ENCODE results near the gene GINS1.

DNA sequence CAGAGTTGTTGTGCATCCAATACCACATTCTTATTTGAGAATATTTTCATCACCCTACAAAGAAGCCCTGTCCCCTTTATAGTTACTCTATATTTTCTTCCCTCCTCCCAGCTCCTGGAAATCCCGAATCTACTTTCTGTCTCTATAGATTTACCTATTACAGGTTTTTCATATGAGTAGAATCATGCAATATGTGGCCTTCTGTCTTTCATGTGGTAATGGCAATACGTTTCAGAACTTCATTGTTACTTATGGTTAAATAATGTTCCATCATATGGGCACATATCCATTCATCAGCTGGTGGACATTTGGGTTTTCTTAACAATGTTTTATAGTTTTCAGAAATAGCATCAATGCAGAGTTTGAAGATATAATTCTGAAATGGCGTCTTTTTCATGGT is 17.1 kb downstream of the GINS1 start:
- TF ChIP-seq POLR2A (IDR thresholded peaks at IDR 0.05) (no peak), POLR2AphosphoS5 (IDR thresholded peaks at IDR 0.05) (no peak)
- TF ChIP-seq, protein P1, sequence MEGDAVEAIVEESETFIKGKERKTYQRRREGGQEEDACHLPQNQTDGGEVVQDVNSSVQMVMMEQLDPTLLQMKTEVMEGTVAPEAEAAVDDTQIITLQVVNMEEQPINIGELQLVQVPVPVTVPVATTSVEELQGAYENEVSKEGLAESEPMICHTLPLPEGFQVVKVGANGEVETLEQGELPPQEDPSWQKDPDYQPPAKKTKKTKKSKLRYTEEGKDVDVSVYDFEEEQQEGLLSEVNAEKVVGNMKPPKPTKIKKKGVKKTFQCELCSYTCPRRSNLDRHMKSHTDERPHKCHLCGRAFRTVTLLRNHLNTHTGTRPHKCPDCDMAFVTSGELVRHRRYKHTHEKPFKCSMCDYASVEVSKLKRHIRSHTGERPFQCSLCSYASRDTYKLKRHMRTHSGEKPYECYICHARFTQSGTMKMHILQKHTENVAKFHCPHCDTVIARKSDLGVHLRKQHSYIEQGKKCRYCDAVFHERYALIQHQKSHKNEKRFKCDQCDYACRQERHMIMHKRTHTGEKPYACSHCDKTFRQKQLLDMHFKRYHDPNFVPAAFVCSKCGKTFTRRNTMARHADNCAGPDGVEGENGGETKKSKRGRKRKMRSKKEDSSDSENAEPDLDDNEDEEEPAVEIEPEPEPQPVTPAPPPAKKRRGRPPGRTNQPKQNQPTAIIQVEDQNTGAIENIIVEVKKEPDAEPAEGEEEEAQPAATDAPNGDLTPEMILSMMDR (IDR thresholded peaks at IDR 0.05), result no peak
